B cell (primary cell): ENCODE results near the gene RHNO1. TPM values are rescaled to one million over a fixed set of nuclear protein-coding genes. Genes with fewer than 3 reads are reported as not detected.
A peak's percentile ranks its signal among the peaks of the same experiment; 100 is the strongest.

Experiments used
- ATAC-seq: fragments of 200-7000 bp; cut with Tn5 transposase; one replicate; pipeline ENCODE4 v1.10.0; 2021; ENCODE audit warnings: low read depth, mild to moderate bottlenecking, moderate number of reproducible peaks, moderate library complexity
- CTCF ChIA-PET: fragments of 350-600 bp; sonication (Branson Sonifier 250); formaldehyde crosslinking; loops from one replicate; lab custom pipeline; 2021; ENCODE audit warnings: antibody characterized with exemption, inconsistent platforms; lab: Charles Lee
- POLR2A ChIA-PET: fragments of 350-600 bp; sonication (Branson Sonifier 250); formaldehyde crosslinking; loops from one replicate; lab custom pipeline; 2021; ENCODE audit warnings: antibody characterized with exemption; lab: Charles Lee
- DNase-seq: peaks from one replicate; pipeline ENCODE4 v3.0.0; 2013
- H2AFZ ChIP-seq: 2 replicates; pipeline ENCODE4 v1.6.1; 2012; ENCODE audit warnings: mild to moderate bottlenecking, low read depth, low read length; ENCODE audit not compliant: insufficient read depth, poor library complexity, severe bottlenecking
- H3K27ac ChIP-seq, 2 donors: 1 replicate in 1 of 2; 2 replicates in 1 of 2; pipeline ENCODE4 v1.5.1; 2012 to 2013; ENCODE audit warnings: low read length in 2 of 2, mild to moderate bottlenecking in 2 of 2, moderate library complexity in 1 of 2
- H3K27me3 ChIP-seq, 4 experiments: fragments of 200-600 bp in 1 of 4; sonication (generic) in 1 of 4; replicated peaks in 1 of 4; 1 replicate in 2 of 4; 2 replicates in 2 of 4; pipeline versions ENCODE4 v1.6.1 to v1.7.0; 2013 to 2016; ENCODE audit warnings: low read length in 3 of 4, mild to moderate bottlenecking in 2 of 4, mixed read lengths in 1 of 4, moderate library complexity in 1 of 4; ENCODE audit not compliant: insufficient read depth in 4 of 4, control insufficient read depth in 3 of 4; ENCODE audit errors: control extremely low read depth in 1 of 4
- H3K36me3 ChIP-seq, 2 experiments: replicated peaks in 1 of 2; 1 replicate in 1 of 2; 2 replicates in 1 of 2; pipeline versions ENCODE4 v1.6.1 to v1.7.1; 2013; ENCODE audit warnings: low read length in 1 of 2; ENCODE audit not compliant: insufficient read depth in 2 of 2, control insufficient read depth in 1 of 2; ENCODE audit errors: control extremely low read depth in 1 of 2, extremely low read depth in 1 of 2
- H3K4me1 ChIP-seq, 2 donors: fragments of 200-600 bp in 1 of 2; sonication (generic) in 1 of 2; 1 replicate in 1 of 2; 2 replicates in 1 of 2; pipeline versions ENCODE4 v1.5.1 to v1.6.1; 2013 to 2017; ENCODE audit warnings: low read length in 2 of 2; ENCODE audit not compliant: control insufficient read depth in 2 of 2, insufficient read depth in 2 of 2
- H3K4me2 ChIP-seq: replicated peaks from 2 replicates; pipeline ENCODE3; 2012; ENCODE audit warnings: mild to moderate bottlenecking, low read depth, low read length; ENCODE audit not compliant: poor library complexity, severe bottlenecking
- H3K4me3 ChIP-seq, 5 experiments: fragments of 200-600 bp in 1 of 5; sonication (generic) in 1 of 5; 1 replicate in 3 of 5; 2 replicates in 2 of 5; pipeline versions ENCODE4 v1.5.1 to v1.7.0; 2011 to 2016; ENCODE audit warnings: low read length in 4 of 5, mild to moderate bottlenecking in 4 of 5, low read depth in 2 of 5, control low read depth in 1 of 5, moderate library complexity in 1 of 5; ENCODE audit not compliant: insufficient read depth in 1 of 5; ENCODE audit errors: control extremely low read depth in 1 of 5, extremely low read depth in 1 of 5
- H3K79me2 ChIP-seq: fragments of 200-600 bp; sonication (generic); one replicate; pipeline ENCODE4 v1.6.0; 2016; ENCODE audit warnings: low read length; ENCODE audit not compliant: control insufficient read depth, insufficient read depth
- H3K9ac ChIP-seq: fragments of 200-600 bp; sonication (generic); 2 replicates; pipeline ENCODE4 v1.6.1; 2017; ENCODE audit warnings: mild to moderate bottlenecking, low read length, moderate library complexity
- H3K9me3 ChIP-seq, 3 donors: one replicate each; pipeline versions ENCODE4 v1.6.1 to v1.7.1; 2013; ENCODE audit warnings: low read length in 2 of 3; ENCODE audit not compliant: control insufficient read depth in 2 of 3, insufficient read depth in 1 of 3; ENCODE audit errors: control extremely low read depth in 1 of 3
- H4K20me1 ChIP-seq: 2 replicates; pipeline ENCODE4 v1.6.0; 2012; ENCODE audit warnings: mild to moderate bottlenecking, low read length; ENCODE audit not compliant: insufficient read depth, control insufficient read depth, poor library complexity, severe bottlenecking
- H3K27ac Mint-ChIP-seq: one replicate; pipeline ENCODE4 v1.8.0; 2021; ENCODE audit warnings: mixed read lengths
- H3K27me3 Mint-ChIP-seq: one replicate; pipeline ENCODE4 v1.8.0; 2021; ENCODE audit warnings: mixed read lengths
- H3K4me1 Mint-ChIP-seq: one replicate; pipeline ENCODE4 v1.8.0; 2021; ENCODE audit warnings: mixed read lengths
- H3K4me3 Mint-ChIP-seq: one replicate; pipeline ENCODE4 v1.8.0; 2021; ENCODE audit warnings: mixed read lengths
- H3K9me3 Mint-ChIP-seq: one replicate; pipeline ENCODE4 v1.8.0; 2022; ENCODE audit warnings: mixed read lengths; ENCODE audit not compliant: insufficient read depth
- EZH2 ChIP-seq: IDR thresholded peaks from 2 replicates; pipeline ENCODE4 v1.6.1; 2012; ENCODE audit warnings: borderline replicate concordance, low read depth, mild to moderate bottlenecking, moderate library complexity, low read length; ENCODE audit not compliant: insufficient read depth, poor library complexity, severe bottlenecking
- WGBS: methylation state at CpG from one replicate; pipeline ENCODE4 v1.1.5; 2013; ENCODE audit warnings: missing lambda C conversion rate; ENCODE audit not compliant: insufficient coverage; 5-methylcytosine and 5-hydroxymethylcytosine counted together
- intact Hi-C: fragments of 100-400 bp; cut with micrococcal nuclease; formaldehyde crosslinking; loops from one replicate; pipeline ENCODE4 v1.10.0; 2022
- polyA plus RNA-seq: library from polyadenylated mRNA; depleted of rRNA; stranded (reverse); fragments of >200 nt; gene quantifications from 2 replicates; pipeline ENCODE4 v1.2.3, GENCODE V29; 2012
- total RNA-seq, 2 donors: library from RNA; stranded (reverse); fragments of 120-200 nt in 1 of 2; gene quantifications; 1 replicate in 1 of 2; 2 replicates in 1 of 2; pipeline versions ENCODE4 v1.2.3 to v1.2.4, GENCODE V29; 2013 to 2022
- TF ChIP-seq, protein P1 (sequence below): fragments of 200-600 bp; IDR thresholded peaks from one replicate; pipeline ENCODE4 v1.8.0; 2022; ENCODE audit warnings: antibody characterized with exemption, mild to moderate bottlenecking

Gene RHNO1
- total and polyA plus RNA-seq, 2 donors (not counting 1 experiment from before 2014, with no cell fraction given), result 13.3 to 13.5 TPM

DNA sequence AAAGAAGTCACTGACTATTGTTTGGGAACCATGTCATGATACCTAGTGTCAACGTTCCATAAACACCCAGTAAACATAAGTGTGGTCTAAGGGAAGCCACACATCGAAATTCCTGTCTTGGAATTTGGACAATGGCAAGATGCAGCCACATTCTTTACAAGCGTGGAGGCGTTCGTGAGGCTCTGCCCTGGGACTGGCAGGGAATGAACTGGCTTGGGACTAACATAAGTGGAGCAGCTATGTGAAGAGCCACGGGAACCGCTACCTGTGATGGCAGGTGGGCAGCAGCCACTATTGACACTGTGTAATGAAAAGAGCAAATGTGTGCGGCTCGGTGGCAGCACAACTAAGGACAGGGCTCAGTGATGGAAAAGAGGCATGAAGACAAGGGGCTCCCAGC, 32.2 kb upstream of the RHNO1 start:
- no peaks in the 10 kb centered on the region for H3K9me3 ChIP-seq
- intact Hi-C loops, result no loop called here
- H3K79me2 ChIP-seq, result no peaks in the 10 kb centered on the region
- no peaks in the 10 kb centered on the region for H3K4me1 Mint-ChIP-seq
- H4K20me1 ChIP-seq, result no peaks in the 10 kb centered on the region
- TF ChIP-seq, protein P1, sequence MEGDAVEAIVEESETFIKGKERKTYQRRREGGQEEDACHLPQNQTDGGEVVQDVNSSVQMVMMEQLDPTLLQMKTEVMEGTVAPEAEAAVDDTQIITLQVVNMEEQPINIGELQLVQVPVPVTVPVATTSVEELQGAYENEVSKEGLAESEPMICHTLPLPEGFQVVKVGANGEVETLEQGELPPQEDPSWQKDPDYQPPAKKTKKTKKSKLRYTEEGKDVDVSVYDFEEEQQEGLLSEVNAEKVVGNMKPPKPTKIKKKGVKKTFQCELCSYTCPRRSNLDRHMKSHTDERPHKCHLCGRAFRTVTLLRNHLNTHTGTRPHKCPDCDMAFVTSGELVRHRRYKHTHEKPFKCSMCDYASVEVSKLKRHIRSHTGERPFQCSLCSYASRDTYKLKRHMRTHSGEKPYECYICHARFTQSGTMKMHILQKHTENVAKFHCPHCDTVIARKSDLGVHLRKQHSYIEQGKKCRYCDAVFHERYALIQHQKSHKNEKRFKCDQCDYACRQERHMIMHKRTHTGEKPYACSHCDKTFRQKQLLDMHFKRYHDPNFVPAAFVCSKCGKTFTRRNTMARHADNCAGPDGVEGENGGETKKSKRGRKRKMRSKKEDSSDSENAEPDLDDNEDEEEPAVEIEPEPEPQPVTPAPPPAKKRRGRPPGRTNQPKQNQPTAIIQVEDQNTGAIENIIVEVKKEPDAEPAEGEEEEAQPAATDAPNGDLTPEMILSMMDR, result no peak
- no peak overlapping the region for H3K4me3 Mint-ChIP-seq
- ATAC-seq (no peak), DNase-seq (no peak)
- H3K9me3 Mint-ChIP-seq, result no peaks in the 10 kb centered on the region
- peak overlapping the region; percentile 22 for H3K27ac Mint-ChIP-seq
- no peaks in the 10 kb centered on the region for H3K27me3 Mint-ChIP-seq
- POLR2A ChIA-PET, result no interaction called here
- no peak overlapping the region for H3K9ac ChIP-seq
- H2AFZ ChIP-seq, result no peak overlapping the region
- no peaks in the 10 kb centered on the region for H3K27me3 ChIP-seq
- peaks cover 0 to 23% of the 10 kb centered on the region in 2 experiments for H3K36me3 ChIP-seq
- H3K27ac ChIP-seq, result no peak overlapping the region
- no peak overlapping the region for H3K4me2 ChIP-seq
- 94% methylated on average over 7 of the region's 9 CpGs for WGBS
- H3K4me1 ChIP-seq, result no peaks in the 10 kb centered on the region
- CTCF ChIA-PET, result interaction anchor here (1.3 to 2.1 kb wide), 5 partner anchors 10 to 431 kb away, joined by 3 to 8 read pairs (median 5); no protein-coding TSS in a partner anchor
- no peak overlapping the region for H3K4me3 ChIP-seq

DNA sequence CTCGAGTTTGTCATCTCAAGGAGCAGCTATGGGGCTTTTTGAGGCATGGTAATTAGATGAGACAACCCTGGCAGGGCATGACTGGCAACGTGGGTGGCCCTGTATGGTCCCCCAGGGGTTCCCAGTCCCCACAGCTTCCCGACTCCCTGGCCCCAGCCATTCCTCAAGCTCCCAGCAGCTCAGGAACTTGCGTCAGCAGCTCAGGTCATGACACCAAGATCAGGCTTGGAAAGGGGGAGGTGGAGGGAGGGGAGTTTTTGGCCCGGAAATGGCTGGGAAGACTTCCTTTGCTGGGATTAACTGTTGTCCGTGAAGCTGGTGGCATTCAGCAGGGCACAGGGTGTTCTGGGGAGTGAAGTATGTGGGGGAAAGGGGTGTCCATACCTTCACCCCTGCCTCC, 31.7 kb upstream of the RHNO1 start:
- no peak overlapping the region for H3K9ac ChIP-seq
- 90% methylated on average over 2 of the region's 6 CpGs for WGBS
- ATAC-seq (no peak), DNase-seq (no peak)
- Mint-ChIP-seq H3K4me1 (no peaks in the 10 kb centered on the region), H3K9me3 (no peaks in the 10 kb centered on the region), H3K27ac (no peak overlapping the region), H3K4me3 (no peak overlapping the region), H3K27me3 (no peaks in the 10 kb centered on the region)
- intact Hi-C loops, result no loop called here
- H3K4me1 ChIP-seq, result no peaks in the 10 kb centered on the region
- H3K4me2 ChIP-seq, result no peak overlapping the region
- no peak overlapping the region for H2AFZ ChIP-seq
- no peaks in the 10 kb centered on the region for H3K79me2 ChIP-seq
- TF ChIP-seq EZH2, result no peak
- TF ChIP-seq, protein P1, result no peak
- no peak overlapping the region for H3K4me3 ChIP-seq
- no peaks in the 10 kb centered on the region for H3K9me3 ChIP-seq
- CTCF ChIA-PET, result interaction anchor here (1.0 to 2.1 kb wide), 8 partner anchors 9 to 430 kb away, joined by 3 to 8 read pairs (median 4); no protein-coding TSS in a partner anchor
- POLR2A ChIA-PET, result no interaction called here
- no peaks in the 10 kb centered on the region for H3K27me3 ChIP-seq
- H3K27ac ChIP-seq, result no peak overlapping the region
- peaks cover 0 to 23% of the 10 kb centered on the region in 2 experiments for H3K36me3 ChIP-seq
- H4K20me1 ChIP-seq, result no peaks in the 10 kb centered on the region
